ENCODE data around the gene MSRB1.
"Not testable (repeated sequence)": the region's sequence is repeated elsewhere in the genome, so short reads cannot be mapped to it uniquely, and the experiment has no call there.

The MSRB1 gene

GRCh38 chr16:1914988-1915387 lies 28.0 kb downstream of the MSRB1 start:
- DNase-seq = no peak

GRCh38 chr16:1914084-1914608 lies 28.9 kb downstream of the MSRB1 start:
- no peak for DNase-seq

GRCh38 chr16:1913327-1914083 lies 29.5 kb downstream of the MSRB1 start:
- DNase-seq = no peak

- DNase-seq = no peak
These were observed 30.8 kb downstream of the MSRB1 start for GRCh38 chr16:1912215-1912543.

GRCh38 chr16:1911467-1912214 lies 31.4 kb downstream of the MSRB1 start:
- DNase-seq = no peak

GRCh38 chr16:1909561-1910231 lies 33.3 kb downstream of the MSRB1 start:
- no peak for DNase-seq

GRCh38 chr16:1908983-1909382 lies 34.0 kb downstream of the MSRB1 start:
- DNase-seq = no peak

GRCh38 chr16:1908184-1908583 lies 34.8 kb downstream of the MSRB1 start:
- DNase-seq = no peak

GRCh38 chr16:1907226-1907860 lies 35.7 kb downstream of the MSRB1 start:
- no peak for DNase-seq

GRCh38 chr16:1906846-1907165 lies 36.2 kb downstream of the MSRB1 start:
- DNase-seq = no peak

GRCh38 chr16:1906055-1906845 lies 36.7 kb downstream of the MSRB1 start:
- DNase-seq = no peak

- DNase-seq = no peak
These were observed 38.9 kb downstream of the MSRB1 start for GRCh38 chr16:1903845-1904840.

GRCh38 chr16:1903220-1903574 lies 39.8 kb downstream of the MSRB1 start:
- DNase-seq = no peak

GRCh38 chr16:1902547-1903219 lies 40.3 kb downstream of the MSRB1 start:
- DNase-seq = no peak

- DNase-seq = no peak
These were observed 42.6 kb downstream of the MSRB1 start for GRCh38 chr16:1900452-1900774.

GRCh38 chr16:1899641-1900451 lies 43.2 kb downstream of the MSRB1 start:
- no peak for DNase-seq

- DNase-seq = not testable (repeated sequence)
These were observed 45.3 kb downstream of the MSRB1 start for GRCh38 chr16:1897692-1898091.

- DNase-seq = no peak
These were observed 46.9 kb downstream of the MSRB1 start for GRCh38 chr16:1895949-1896675.

GRCh38 chr16:1895068-1895467 lies 47.9 kb downstream of the MSRB1 start:
- DNase-seq = no peak

Measured in stimulated activated naive CD4-positive, alpha-beta T cell treated with Interleukin-2 at 50 U/mL for 16 hours (primary cell).